CD14-positive monocyte (primary cell): Measurements from ENCODE around the gene FGFR2. TPM values are rescaled to one million over a fixed set of nuclear protein-coding genes. Genes with fewer than 3 reads are reported as not detected.

ENCODE experiments used
- DNase-seq, 3 donors: peaks; one replicate each; pipeline ENCODE4 v3.0.0-alpha.2; 2011 to 2022
- H2AFZ ChIP-seq: 2 replicates; pipeline ENCODE4 v1.6.0; 2012; ENCODE audit warnings: mild to moderate bottlenecking, low read depth, low read length, inconsistent platforms; ENCODE audit not compliant: insufficient read depth, poor library complexity, severe bottlenecking
- H3K27ac ChIP-seq, 2 donors: 1 replicate in 1 of 2; 2 replicates in 1 of 2; pipeline ENCODE4 v1.5.1; 2012 to 2013; ENCODE audit warnings: low read length in 2 of 2, control low read depth in 1 of 2, inconsistent platforms in 1 of 2, low read depth in 1 of 2, mild to moderate bottlenecking in 1 of 2
- H3K27me3 ChIP-seq, 2 donors: one replicate each; pipeline versions ENCODE4 v1.6.0 to v1.6.1; 2011 to 2013; ENCODE audit warnings: low read length in 2 of 2; ENCODE audit not compliant: control insufficient read depth in 2 of 2, insufficient read depth in 2 of 2
- H3K36me3 ChIP-seq, 2 donors: replicated peaks in 1 of 2; 1 replicate in 1 of 2; 2 replicates in 1 of 2; pipeline versions ENCODE4 v1.5.1 to v1.6.1; 2012 to 2013; ENCODE audit warnings: low read length in 2 of 2, control low read depth in 1 of 2, inconsistent platforms in 1 of 2, mild to moderate bottlenecking in 1 of 2; ENCODE audit not compliant: insufficient read depth in 2 of 2, control insufficient read depth in 1 of 2
- H3K4me1 ChIP-seq, 2 donors: 1 replicate in 1 of 2; 2 replicates in 1 of 2; pipeline versions ENCODE4 v1.5.1 to v1.6.1; 2012 to 2013; ENCODE audit warnings: low read length in 2 of 2, control low read depth in 1 of 2, inconsistent platforms in 1 of 2, mild to moderate bottlenecking in 1 of 2, moderate library complexity in 1 of 2; ENCODE audit not compliant: insufficient read depth in 2 of 2, control insufficient read depth in 1 of 2
- H3K4me2 ChIP-seq: replicated peaks from 2 replicates; pipeline ENCODE3; 2012; ENCODE audit warnings: low read length, moderate library complexity, mild to moderate bottlenecking; ENCODE audit not compliant: poor library complexity, severe bottlenecking; ENCODE audit errors: extremely low read depth
- H3K4me3 ChIP-seq, 3 experiments: fragments of 200-600 bp in 1 of 3; sonication (generic) in 1 of 3; replicated peaks in 1 of 3; 1 replicate in 2 of 3; 2 replicates in 1 of 3; pipeline ENCODE4 v1.5.1; 2011 to 2013; ENCODE audit warnings: low read length in 3 of 3, mild to moderate bottlenecking in 3 of 3, control low read depth in 2 of 3, low read depth in 2 of 3, inconsistent platforms in 1 of 3, moderate library complexity in 1 of 3
- H3K79me2 ChIP-seq: 2 replicates; pipeline ENCODE4 v1.6.0; 2012; ENCODE audit warnings: mild to moderate bottlenecking, control low read depth, inconsistent platforms, low read length, moderate library complexity; ENCODE audit not compliant: insufficient read depth
- H3K9ac ChIP-seq: 2 replicates; pipeline ENCODE4 v1.6.0; 2017; ENCODE audit warnings: low read length, mild to moderate bottlenecking; ENCODE audit not compliant: insufficient read depth, poor library complexity, severe bottlenecking
- H3K9me3 ChIP-seq, 2 donors: replicated peaks in 1 of 2; 1 replicate in 1 of 2; 2 replicates in 1 of 2; pipeline versions ENCODE4 v1.5.1 to v1.6.1; 2012 to 2013; ENCODE audit warnings: low read length in 2 of 2, control low read depth in 1 of 2; ENCODE audit not compliant: control insufficient read depth in 1 of 2, insufficient read depth in 1 of 2
- H4K20me1 ChIP-seq: 2 replicates; pipeline ENCODE4 v1.6.0; 2012; ENCODE audit warnings: mild to moderate bottlenecking, low read length, control low read depth, moderate library complexity; ENCODE audit not compliant: insufficient read depth
- H3K27ac Mint-ChIP-seq, 7 donors: one replicate each; pipeline ENCODE4 v1.8.0; 2020; ENCODE audit warnings: mild to moderate bottlenecking in 7 of 7, mixed read lengths in 7 of 7, moderate library complexity in 6 of 7, inconsistent platforms in 2 of 7
- H3K27me3 Mint-ChIP-seq, 3 donors: one replicate each; pipeline ENCODE4 v1.8.0; 2021 to 2022; ENCODE audit warnings: low read depth in 3 of 3, mild to moderate bottlenecking in 3 of 3, mixed read lengths in 3 of 3, moderate library complexity in 3 of 3, inconsistent platforms in 1 of 3
- H3K36me3 Mint-ChIP-seq, 2 donors: one replicate each; pipeline ENCODE4 v1.8.0; 2020; ENCODE audit warnings: mixed read lengths in 2 of 2, inconsistent platforms in 1 of 2, mild to moderate bottlenecking in 1 of 2
- H3K4me1 Mint-ChIP-seq: one replicate; pipeline ENCODE4 v1.8.0; 2020; ENCODE audit warnings: mild to moderate bottlenecking, mixed read lengths
- H3K4me3 Mint-ChIP-seq, 2 donors: one replicate each; pipeline ENCODE4 v1.8.0; 2020; ENCODE audit warnings: mild to moderate bottlenecking in 2 of 2, mixed read lengths in 2 of 2, moderate library complexity in 1 of 2
- H3K9me3 Mint-ChIP-seq, 7 donors: one replicate each; pipeline ENCODE4 v1.8.0; 2020 to 2022; ENCODE audit warnings: mixed read lengths in 7 of 7, mild to moderate bottlenecking in 6 of 7, moderate library complexity in 6 of 7, inconsistent platforms in 2 of 7
- WGBS: methylation state at CpG from one replicate; pipeline ENCODE4 v1.1.5; 2013; ENCODE audit warnings: missing lambda C conversion rate; ENCODE audit not compliant: insufficient coverage; 5-methylcytosine and 5-hydroxymethylcytosine counted together
- intact Hi-C, 2 donors: fragments of 100-400 bp; cut with micrococcal nuclease; formaldehyde crosslinking; loops; one replicate each; pipeline versions ENCODE4 v1.15.0 to v1.15.1; 2023
- polyA plus RNA-seq, 3 donors: library from polyadenylated mRNA; depleted of rRNA in 1 of 3; unstranded in 2 of 3; stranded (reverse) in 1 of 3; fragments of 300-500 nt in 2 of 3; fragments of >200 nt in 1 of 3; fragmentation: Illumina TruSeq in 2 of 3; gene quantifications; 1 replicate in 2 of 3; 2 replicates in 1 of 3; pipeline ENCODE4 v1.2.3, GENCODE V29; 2012 to 2021
- TF ChIP-seq, protein P1 (sequence below): fragments of 200-600 bp; IDR thresholded peaks from one replicate; pipeline ENCODE4 v1.8.0; 2022; ENCODE audit warnings: antibody characterized with exemption, mild to moderate bottlenecking

FGFR2 gene
- polyA plus RNA-seq, 3 donors = not detected

DNA sequence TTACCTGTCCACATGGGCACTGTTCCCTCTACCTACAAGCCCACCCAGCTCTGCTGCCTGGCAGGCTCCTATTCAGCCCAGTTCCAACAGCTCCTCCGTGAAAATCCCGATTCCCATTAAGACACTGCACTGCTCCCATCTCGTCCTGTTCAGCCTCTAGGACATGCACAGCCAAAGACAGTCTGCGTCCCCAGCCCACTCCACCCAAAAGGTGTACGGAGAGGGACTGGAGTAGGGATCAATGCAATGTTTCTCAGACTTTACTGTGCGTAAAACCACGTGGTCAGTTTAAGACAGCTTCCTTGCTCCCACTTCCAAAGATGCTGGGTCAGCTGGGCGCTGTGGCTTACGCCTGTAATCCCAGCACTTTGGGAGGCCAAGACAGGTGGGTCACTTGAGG is 19.9 kb downstream of the FGFR2 start:
- Histone ChIP-seq H3K27me3 (no peaks in the 10 kb centered on the region), H2AFZ (no peak overlapping the region), H3K4me2 (no peak overlapping the region), H3K9me3 (no peaks in the 10 kb centered on the region), H3K36me3 (no peaks in the 10 kb centered on the region), H3K9ac (no peak overlapping the region), H3K4me1 (no peaks in the 10 kb centered on the region), H3K27ac (no peak overlapping the region), H3K4me3 (no peak overlapping the region), H3K79me2 (no peaks in the 10 kb centered on the region), H4K20me1 (no peaks in the 10 kb centered on the region)
- no peak for DNase-seq
- peak overlapping the region in 1 of 7 donors; percentile 40 for H3K27ac Mint-ChIP-seq
- peaks cover 1 to 5% (median 3%) of the 10 kb centered on the region in 3 donors for H3K27me3 Mint-ChIP-seq
- peaks cover 0 to 2% (median 0%) of the 10 kb centered on the region in 7 donors for H3K9me3 Mint-ChIP-seq
- TF ChIP-seq, protein P1, sequence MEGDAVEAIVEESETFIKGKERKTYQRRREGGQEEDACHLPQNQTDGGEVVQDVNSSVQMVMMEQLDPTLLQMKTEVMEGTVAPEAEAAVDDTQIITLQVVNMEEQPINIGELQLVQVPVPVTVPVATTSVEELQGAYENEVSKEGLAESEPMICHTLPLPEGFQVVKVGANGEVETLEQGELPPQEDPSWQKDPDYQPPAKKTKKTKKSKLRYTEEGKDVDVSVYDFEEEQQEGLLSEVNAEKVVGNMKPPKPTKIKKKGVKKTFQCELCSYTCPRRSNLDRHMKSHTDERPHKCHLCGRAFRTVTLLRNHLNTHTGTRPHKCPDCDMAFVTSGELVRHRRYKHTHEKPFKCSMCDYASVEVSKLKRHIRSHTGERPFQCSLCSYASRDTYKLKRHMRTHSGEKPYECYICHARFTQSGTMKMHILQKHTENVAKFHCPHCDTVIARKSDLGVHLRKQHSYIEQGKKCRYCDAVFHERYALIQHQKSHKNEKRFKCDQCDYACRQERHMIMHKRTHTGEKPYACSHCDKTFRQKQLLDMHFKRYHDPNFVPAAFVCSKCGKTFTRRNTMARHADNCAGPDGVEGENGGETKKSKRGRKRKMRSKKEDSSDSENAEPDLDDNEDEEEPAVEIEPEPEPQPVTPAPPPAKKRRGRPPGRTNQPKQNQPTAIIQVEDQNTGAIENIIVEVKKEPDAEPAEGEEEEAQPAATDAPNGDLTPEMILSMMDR = no peak
- no peaks in the 10 kb centered on the region for H3K4me1 Mint-ChIP-seq
- H3K36me3 Mint-ChIP-seq = no peaks in the 10 kb centered on the region
- intact Hi-C loops = no loop called here
- WGBS = 100% methylated on average over 9 of the region's 9 CpGs
- H3K4me3 Mint-ChIP-seq = no peak overlapping the region

DNA sequence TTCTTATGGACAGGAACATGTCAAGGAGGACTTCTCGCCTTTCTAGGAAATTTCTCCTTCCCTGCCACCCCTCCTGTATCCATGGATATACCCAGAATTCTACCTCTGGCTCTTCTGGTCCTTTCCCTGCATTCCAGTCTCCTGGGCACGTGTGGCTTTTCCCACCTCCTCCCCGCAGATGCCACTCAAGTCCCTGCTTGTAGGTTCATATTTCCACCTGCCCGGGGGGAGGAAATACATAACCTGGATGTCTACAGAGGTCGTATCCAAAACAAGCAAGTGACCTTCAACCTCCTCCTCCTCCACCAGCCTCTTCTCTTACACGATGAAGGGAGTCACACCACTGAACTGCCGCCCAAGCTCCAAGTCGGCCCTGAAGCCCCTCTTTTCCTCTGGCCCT is 20.7 kb downstream of the FGFR2 start:
- H3K4me3 Mint-ChIP-seq = no peak overlapping the region
- no peaks in the 10 kb centered on the region for H3K4me1 Mint-ChIP-seq
- no peak overlapping the region for H3K4me2 ChIP-seq
- H3K27ac Mint-ChIP-seq = no peak overlapping the region
- peaks cover 0 to 2% (median 0%) of the 10 kb centered on the region in 7 donors for H3K9me3 Mint-ChIP-seq
- no peak overlapping the region for H3K9ac ChIP-seq
- intact Hi-C loops = no loop called here
- DNase-seq = no peak
- WGBS = 79% methylated on average over 8 of the region's 8 CpGs
- H3K27me3 Mint-ChIP-seq = peaks cover 1 to 5% (median 3%) of the 10 kb centered on the region in 3 donors
- H3K27ac ChIP-seq = no peak overlapping the region
- no peaks in the 10 kb centered on the region for H3K4me1 ChIP-seq
- no peaks in the 10 kb centered on the region for H4K20me1 ChIP-seq
- TF ChIP-seq, protein P1 = no peak
- H3K79me2 ChIP-seq = no peaks in the 10 kb centered on the region
- no peaks in the 10 kb centered on the region for H3K27me3 ChIP-seq
- no peaks in the 10 kb centered on the region for H3K9me3 ChIP-seq
- H2AFZ ChIP-seq = no peak overlapping the region
- no peaks in the 10 kb centered on the region for H3K36me3 Mint-ChIP-seq
- H3K36me3 ChIP-seq = no peaks in the 10 kb centered on the region
- no peak overlapping the region for H3K4me3 ChIP-seq
